PC-9 (cell line): Measurements from ENCODE around the gene GRK4.

Experiments
- CTCF ChIP-seq: fragments of 200-600 bp; sonication (generic); conservative IDR thresholded peaks from 2 replicates; pipeline ENCODE4 v1.6.1; 2017; ENCODE audit warnings: mixed run types, antibody characterized with exemption, mild to moderate bottlenecking, moderate library complexity
- EZH2 ChIP-seq: fragments of 200-600 bp; sonication (generic); IDR thresholded peaks from 2 replicates; pipeline ENCODE4 v1.8.0; 2017; ENCODE audit warnings: antibody characterized with exemption, low read depth

GRCh38 chr4:2953496-2953895, 9.9 kb upstream of the GRK4 start:
- no peak for TF ChIP-seq EZH2
- TF ChIP-seq CTCF, result no peak
